ENCODE results near the gene CCDC6.
"Not testable (repeated sequence)": the region's sequence is repeated elsewhere in the genome, so short reads cannot be mapped to it uniquely, and the experiment has no call there.

CCDC6 gene

DNA sequence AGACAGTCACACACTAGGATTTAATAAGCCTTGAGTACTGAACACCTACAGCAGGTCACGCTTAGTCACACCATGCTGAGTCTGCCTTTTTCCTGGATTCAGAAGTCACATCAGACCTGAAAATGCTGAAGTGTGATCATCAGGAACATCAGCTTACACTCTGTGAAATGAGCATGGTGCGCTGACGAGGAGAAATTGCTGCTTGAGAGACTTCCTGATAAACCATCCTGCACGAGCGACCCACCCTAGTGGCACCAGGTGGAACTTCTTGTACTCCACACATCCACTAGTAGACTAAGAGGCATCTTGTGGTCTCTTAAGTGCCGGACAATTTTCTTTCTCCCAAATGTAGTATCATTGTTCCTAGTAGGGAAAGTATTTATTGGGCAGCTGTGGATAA lies 101.3 kb downstream of the CCDC6 start:
- DNase-seq = peak in 1 of 2 experiments; percentile 5

GRCh38 chr10:59804220-59804619 lies 102.1 kb downstream of the CCDC6 start:
- no peak for DNase-seq

DNA sequence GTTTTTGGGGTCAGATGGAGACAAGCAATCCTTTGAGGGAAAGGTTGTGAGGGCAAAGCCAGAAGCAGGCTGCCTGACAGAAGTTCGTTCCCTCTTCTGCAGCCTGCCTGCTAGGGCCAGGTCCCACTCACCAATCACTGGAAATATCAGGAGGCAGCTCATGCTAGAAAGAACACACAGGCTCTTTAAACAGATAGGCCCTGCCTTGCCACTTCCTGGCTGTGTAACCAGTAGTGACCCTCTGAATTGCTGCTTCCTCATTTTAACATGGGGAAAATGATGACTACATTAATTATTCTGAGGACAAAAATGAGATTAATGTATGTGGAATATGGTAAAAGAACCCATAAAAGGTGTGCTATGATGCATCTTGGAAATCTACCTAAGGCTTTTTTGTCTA lies 102.6 kb downstream of the CCDC6 start:
- no peak for DNase-seq

- no peak for DNase-seq
These were observed 105.2 kb downstream of the CCDC6 start for GRCh38 chr10:59801171-59801570.

GRCh38 chr10:59799421-59799820 lies 106.9 kb downstream of the CCDC6 start:
- DNase-seq = no peak

DNA sequence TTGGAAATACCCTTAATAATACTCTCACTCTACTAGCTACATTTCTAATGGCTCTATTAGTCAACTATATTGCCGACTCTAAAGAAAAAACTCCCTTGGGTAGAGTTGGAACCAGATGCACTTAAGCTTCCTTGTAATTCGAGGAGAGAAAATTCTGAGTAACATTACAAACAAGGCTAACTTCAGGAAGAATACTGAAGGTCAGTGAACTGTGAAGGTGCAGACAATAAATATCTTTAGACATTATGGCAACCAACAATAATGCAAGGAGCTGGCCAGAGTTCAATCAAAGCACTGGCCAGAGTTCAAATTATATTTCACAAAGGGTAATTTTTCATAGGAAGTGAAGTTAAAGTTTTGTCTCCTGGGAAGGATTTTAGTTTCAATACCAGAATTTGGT lies 112.4 kb downstream of the CCDC6 start:
- no peak for DNase-seq

DNA sequence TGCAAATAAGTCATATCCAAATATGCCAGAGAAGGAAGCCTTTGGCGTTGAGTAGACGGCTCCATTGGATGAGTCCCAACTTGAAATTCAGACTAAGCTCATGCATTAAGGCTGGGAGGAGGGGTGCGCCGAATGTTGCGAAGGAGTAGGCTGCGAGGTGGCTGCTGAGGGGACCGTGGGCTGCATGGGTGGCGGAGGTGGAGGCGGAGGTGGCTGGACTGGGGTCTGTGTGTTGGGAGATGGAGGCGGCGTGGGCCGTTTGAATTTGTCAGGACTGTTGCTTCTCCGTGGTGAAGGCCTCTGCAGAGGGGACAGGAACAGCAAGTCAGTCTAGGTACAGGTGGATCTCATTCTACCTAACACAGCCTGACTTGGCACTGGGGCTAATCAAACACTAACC lies 113.5 kb downstream of the CCDC6 start:
- DNase-seq = no peak

- no peak for DNase-seq
These were observed 114.8 kb downstream of the CCDC6 start for GRCh38 chr10:59791601-59792000.

- not testable (repeated sequence) for DNase-seq
These were observed 116.3 kb downstream of the CCDC6 start for GRCh38 chr10:59790080-59790479.

DNA sequence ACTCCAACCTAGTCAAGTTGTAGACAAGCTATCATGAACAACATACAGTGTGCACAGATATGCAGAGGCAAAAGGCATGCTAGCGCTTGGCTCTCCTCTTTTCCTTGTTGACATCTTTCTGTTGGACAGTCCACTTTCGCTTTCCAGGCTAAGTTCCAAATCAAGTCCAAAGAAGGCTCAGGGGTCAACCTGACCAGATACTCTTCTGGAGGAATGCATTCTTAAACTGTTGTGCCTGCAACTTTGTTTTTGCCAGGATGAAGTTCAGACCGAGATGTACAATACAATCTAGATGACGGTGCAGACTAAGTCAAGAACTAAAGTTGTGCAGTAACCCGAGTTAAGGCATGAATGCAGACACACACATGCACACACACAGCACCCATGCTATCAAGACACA lies 117.4 kb downstream of the CCDC6 start:
- not testable (repeated sequence) for DNase-seq

- not testable (repeated sequence) for DNase-seq
These were observed 119.3 kb downstream of the CCDC6 start for GRCh38 chr10:59787032-59787431.

- not testable (repeated sequence) for DNase-seq
These were observed 120.9 kb downstream of the CCDC6 start for GRCh38 chr10:59785476-59785875.

DNA sequence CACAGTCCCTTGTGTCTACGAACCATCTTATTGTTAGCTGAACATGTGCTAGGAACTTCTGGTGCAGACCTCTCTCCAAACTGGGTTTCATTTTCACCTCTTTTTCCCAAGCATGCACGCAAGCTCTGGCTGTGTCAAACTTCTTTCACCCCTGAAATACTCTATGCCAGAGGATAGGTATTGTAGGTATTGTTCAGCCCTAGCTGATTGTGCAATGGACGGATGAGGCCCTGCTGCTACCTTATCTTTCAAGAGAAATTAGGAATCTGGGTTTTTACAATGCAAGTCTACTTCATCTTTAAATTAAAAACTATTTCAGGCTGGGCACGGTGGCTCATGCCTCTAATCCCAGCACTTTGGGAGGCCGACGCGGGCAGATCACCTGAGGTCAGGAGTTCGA lies 124.8 kb downstream of the CCDC6 start:
- no peak for DNase-seq

DNA sequence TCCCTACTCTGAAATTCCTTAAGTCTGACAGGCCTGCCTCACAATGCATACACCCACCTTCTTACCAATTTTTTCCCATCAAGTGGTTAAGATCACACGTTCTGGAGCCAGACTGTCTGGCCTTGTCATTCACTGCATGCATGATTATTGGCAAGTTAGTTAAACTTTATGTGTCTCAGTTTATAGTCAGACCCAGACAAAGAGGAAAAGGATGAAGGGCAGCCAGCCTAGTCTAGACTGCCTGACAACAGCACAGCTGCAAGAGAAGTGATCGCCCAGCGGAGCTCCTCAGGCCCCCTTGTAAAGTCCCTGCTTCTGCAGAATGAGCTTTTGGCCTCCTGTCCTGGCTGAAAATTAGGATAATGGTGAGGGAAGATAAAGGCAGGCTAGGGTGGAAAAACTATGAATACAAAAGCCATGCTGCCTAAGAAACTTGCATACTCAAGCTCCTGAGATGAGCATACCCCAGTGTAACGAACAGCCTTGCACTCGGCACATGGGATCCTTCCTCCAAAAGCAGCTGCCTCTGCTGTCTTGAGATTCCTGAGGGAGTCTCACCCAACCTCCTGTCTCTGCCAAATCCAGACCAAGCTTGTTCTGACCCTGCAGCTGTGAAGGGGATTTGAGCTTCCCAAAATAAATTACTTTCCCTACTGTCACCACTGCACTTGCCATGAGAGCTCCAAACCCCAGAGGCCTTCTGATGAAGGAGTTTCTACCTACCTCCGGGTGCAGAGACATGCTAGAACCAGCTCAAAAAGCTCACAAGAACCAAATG lies 126.4 kb downstream of the CCDC6 start:
- DNase-seq = no peak

- no peak for DNase-seq
These were observed 131.9 kb downstream of the CCDC6 start for GRCh38 chr10:59774451-59774850.

DNA sequence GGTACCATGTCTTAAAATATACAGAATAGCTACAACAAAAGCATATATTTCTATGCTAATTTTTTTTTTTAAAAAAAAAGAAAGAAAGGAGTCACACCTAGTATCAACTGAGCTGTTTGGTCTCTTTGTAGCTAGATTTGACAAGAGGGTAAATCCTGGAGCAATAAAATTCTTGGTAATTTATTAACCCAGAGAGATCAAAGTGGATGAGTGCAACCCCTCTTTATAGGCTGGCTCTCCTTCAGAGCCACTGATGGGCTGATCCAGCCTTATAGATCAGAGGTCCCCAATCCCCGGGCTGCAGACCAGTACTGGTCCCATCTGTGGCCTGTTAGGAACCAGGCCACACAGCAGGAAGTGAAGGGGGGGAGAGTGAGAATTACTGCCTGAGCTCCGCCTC lies 133.3 kb downstream of the CCDC6 start:
- DNase-seq = no peak

- DNase-seq = no peak
These were observed 135.1 kb downstream of the CCDC6 start for GRCh38 chr10:59771162-59771807.

DNA sequence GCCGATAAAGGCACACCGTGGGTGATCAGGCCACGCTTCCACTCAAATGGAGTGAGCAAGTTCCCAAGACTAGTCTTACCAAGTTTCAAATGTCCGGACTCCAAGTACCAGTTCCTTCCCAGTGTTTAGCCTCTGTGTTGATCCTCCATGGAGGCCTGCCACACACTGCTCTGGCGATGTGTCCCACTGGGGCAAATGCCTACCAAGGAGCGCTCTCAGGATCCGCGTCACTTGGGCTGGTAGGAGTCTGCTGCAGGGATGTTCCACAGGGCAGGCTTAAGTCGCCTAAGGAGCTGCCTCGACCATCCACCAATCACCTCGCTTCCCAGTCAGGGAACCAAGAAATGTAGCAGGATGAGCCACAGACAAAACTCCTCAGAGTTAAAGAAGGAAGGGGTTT lies 135.7 kb downstream of the CCDC6 start:
- DNase-seq = no peak

DNA sequence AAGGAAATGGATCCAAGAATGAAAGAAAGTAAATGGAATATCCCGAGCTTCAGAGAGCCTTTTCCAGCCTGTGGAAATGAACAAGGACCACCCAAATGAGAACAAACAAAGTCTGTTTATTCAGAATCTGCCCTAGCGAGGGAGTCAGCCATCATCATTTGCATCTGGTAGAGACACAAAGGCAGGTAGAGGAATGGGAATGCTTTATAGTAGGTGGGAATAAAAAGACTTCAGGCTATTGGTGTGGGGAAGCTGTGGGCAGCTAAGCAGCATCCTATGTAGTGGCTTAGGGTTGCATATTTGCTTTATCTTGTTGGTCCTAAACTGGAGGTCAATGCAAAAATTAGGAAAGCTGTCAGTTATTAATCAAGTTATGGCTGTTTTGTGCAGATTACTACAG lies 143.9 kb downstream of the CCDC6 start:
- DNase-seq = no peak

GRCh38 chr10:59757966-59758365 lies 148.4 kb downstream of the CCDC6 start:
- DNase-seq = no peak

- no peak for DNase-seq
These were observed 151.4 kb downstream of the CCDC6 start for GRCh38 chr10:59754951-59755350.

GRCh38 chr10:59753267-59753666 lies 153.1 kb downstream of the CCDC6 start, which contains the start of gene MRLN:
Gene MRLN (minus strand): TSS chr10:59753455.
- no peak for DNase-seq

DNA sequence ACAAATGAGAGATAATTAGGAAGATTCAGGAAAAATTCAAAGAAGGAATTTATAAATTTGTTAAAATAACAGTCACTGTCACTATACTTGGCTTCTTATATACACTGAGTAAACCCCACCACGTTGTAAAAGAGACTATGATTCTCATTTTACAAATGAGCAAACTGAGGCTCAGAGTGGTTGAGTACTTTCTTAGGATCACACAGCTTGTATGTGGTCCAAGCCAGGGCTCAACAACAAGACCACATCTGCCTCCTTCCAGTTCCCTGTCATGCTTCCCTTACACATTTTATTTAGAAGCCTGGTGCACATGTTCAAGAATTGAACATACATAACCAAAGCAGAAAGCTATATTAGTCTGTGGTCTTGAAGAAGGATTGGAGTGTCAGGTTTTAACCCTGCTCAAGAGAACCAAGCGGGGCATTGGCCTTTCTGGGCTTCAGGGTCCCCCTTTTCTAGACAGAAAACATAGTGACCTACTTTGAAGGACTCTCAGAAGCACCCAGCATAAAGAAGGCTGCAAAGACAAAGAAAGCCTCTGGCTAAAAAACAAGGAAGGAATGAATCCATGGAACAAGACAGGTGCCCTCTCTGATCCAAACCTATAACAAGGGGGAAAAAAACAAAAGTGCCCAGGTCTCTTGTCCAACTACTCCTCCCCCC lies 153.9 kb downstream of the CCDC6 start:
- DNase-seq = no peak

All from NCI-H526 (cell line).